HG03159 (cell line): ENCODE measurements around the gene HMSD.
A peak's percentile ranks its signal among the peaks of the same experiment; 100 is the strongest.

ENCODE experiments used
- ATAC-seq: cut with Tn5 transposase; IDR thresholded peaks from one replicate; pipeline ENCODE4 v1.9.1; 2021; ENCODE audit warnings: mild to moderate bottlenecking, moderate library complexity; ENCODE audit not compliant: unreplicated experiment

The HMSD gene

DNA sequence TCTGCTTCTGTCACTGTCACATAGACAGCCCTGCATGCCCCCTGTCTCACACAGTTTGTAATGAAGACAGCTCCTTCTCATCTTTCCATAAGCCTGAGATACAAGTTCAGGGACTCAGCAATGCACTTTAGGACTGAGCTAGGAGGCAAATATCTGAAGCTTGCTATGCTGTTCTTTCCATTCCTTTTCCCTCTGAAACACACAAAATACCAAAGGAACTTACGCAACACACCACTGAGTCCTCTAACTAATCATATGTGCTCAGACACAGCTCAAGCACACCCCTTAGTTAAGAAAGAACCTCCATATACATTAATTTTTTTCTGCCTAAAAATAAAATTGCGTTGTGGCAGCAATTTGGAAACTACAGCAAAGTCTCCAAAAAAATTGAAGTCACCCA lies 38.6 kb downstream of the HMSD start:
- ATAC-seq: no peak

DNA sequence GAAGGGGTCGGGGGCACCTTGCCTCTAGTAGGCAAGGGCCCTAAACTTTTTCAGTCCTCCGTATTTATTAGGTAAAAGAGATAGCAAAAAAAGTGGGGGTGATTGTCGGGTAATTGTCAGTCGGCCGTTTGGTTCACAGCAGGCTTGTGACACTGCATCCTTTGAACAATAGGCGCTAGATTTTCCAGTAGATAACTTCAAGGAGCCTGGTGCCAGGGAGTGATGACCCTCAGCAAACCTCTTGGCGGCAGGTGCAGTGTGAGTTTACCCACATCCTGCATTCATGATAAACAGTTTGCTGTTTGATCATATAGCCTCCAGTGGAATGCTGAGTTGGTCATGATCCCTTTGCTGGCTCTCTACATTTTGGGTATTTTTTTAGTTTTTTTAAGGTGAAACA lies 43.6 kb downstream of the HMSD start:
- no peak for ATAC-seq

DNA sequence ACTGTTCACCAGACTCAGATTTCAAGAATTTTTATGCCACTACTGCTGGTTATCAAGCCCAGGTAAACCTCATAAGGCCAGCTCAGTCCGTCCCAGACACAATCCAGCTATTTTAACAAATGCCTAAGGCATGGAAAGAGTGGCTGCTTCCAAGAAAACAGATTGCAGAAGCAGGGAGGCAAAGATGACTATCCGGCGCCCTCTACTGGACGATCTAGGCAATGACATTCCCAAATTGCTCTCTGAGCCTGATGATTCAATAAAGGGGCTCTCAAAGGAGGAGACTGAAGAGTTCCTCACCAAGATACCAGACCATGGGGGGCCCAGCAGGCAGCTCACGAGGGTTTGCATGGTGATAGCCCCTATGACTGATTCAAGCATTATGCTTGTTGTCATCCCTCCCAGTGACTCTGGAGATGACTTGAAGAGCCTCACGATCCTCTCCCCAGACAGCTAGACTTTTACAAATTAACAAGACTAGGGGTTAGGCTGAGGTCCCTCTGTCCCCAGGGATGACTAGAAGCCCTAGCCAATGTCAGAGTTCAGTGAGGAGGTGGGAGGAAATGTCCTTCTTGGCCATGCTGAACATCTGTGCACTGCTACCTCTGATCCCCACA lies 45.8 kb downstream of the HMSD start:
- peak; percentile 65 for ATAC-seq

DNA sequence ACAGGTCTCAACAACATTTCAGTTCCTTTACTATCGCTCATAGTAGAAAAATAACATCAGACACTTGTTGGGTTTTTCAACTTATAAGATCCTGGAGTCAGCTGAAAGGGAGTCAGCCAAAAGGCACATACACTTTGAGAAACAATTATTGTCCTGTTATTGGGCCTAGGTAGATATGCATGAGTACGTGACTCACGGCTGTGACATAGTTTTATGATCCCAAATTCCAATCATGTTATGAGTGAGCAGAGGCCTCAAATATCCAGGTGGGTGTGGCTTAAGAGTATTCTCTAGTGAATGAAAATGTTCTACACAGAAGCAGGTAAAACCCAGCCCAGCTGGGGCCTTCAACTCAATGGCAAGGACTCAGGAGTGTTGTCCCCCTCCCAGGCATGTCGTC lies 47.9 kb downstream of the HMSD start:
- no peak for ATAC-seq

DNA sequence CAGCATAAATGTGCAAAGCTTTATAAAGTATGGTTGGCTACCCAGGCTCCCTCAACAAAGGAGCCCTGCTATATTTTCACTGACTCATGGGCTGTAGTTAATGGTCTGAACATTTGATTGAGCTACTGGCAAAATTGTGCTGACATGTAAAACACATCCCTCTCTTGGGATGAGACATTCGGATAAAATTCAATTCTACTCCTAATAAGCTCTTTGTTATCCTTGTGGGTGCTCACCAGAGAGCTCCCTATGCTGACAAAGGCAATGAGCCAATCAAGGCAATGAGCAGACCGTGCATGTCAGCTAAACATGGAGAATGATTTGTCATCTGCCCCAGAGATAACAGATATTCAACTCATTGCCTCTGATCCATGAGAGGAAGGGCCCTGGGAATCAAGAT lies 48.5 kb downstream of the HMSD start:
- ATAC-seq: no peak

DNA sequence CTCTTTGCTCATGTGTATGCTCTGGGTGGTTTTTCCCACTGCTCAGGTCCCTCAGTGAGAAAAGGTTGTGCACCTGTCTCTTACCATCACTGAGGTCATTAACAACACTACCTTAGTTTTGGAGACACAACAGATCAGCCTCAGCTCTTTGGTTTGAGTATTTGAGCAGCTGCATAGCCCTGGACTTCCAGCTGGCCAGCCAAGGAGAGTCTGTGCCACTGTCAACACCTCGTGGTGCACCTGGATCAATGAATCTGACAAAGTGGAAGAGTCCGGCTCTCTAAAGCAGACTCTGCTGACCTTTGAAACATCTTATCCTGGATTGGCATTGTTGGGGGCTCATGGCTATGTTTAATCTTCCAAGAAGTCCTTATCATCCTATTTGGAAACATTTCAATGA lies 50.8 kb downstream of the HMSD start:
- no peak for ATAC-seq

DNA sequence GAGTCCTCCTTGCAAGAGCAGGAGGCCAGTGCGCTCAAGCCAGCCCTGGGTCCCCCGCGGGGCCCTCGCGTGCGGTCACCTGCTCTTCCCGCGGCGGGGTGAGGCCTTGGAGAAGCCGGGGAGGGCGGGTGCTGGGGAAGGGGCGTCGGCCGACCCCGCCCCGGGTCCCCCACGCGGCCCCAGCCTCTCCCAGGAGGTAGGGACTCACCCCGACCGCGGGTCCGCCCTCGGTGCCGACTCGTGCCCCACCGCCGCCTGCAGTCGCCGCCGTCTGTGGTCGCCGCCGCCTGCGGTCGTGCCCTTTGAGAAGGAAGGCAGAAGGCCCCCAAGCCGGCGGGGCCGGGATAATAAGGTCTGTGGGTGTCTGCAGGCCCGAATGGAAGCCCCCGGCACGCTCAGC lies 53.5 kb downstream of the HMSD start:
- ATAC-seq: no peak

DNA sequence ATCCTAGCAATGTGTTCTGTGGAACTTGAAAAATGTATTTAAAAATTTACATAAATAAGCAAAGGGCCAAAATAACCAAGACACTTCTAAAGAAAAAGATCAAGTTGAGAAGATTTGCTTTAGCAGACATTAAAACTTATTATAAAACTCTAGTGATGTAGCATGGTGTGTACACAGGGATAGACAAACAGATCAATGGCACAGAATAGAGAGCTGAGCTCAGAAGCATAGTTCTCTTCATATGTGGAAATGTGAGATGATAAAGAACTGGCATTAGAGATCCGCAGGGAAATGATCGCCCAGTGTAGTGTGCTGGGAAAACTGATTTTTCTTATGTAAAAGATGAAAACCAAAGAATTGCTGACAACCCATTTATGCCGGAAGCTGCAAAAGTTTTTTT lies 60.2 kb downstream of the HMSD start:
- ATAC-seq: no peak
